GM21786 (cell line): Measurements from ENCODE around the gene DIO3.
"Not testable (repeated sequence)": the region's sequence is repeated elsewhere in the genome, so short reads cannot be mapped to it uniquely, and the experiment has no call there.

Experiments
- ATAC-seq: cut with Tn5 transposase; IDR thresholded peaks from one replicate; pipeline ENCODE4 v1.9.1; 2021; ENCODE audit not compliant: unreplicated experiment

The DIO3 gene

GRCh38 chr14:101557811-101558738 lies 3.2 kb upstream of the DIO3 start:
- ATAC-seq: no peak

GRCh38 chr14:101558739-101559240 lies 2.5 kb upstream of the DIO3 start:
- no peak for ATAC-seq

GRCh38 chr14:101559250-101559623 lies 2.1 kb upstream of the DIO3 start:
- ATAC-seq: no peak

- ATAC-seq: no peak
Measured at GRCh38 chr14:101559624-101560533, 1.4 kb upstream of the DIO3 start.

- no peak for ATAC-seq
Measured at GRCh38 chr14:101560534-101561113, 671 bp upstream of the DIO3 start.

GRCh38 chr14:101561897-101562490 lies 699 bp downstream of the DIO3 start:
- no peak for ATAC-seq

- no peak for ATAC-seq
Measured at GRCh38 chr14:101562659-101563351, 1.5 kb downstream of the DIO3 start.

- ATAC-seq: no peak
Measured at GRCh38 chr14:101563352-101563653, 2.0 kb downstream of the DIO3 start.

GRCh38 chr14:101563654-101564443 lies 2.6 kb downstream of the DIO3 start:
- no peak for ATAC-seq

- no peak for ATAC-seq
Measured at GRCh38 chr14:101564444-101564776, 3.1 kb downstream of the DIO3 start.

- ATAC-seq: no peak
Measured at GRCh38 chr14:101564819-101565698, 3.8 kb downstream of the DIO3 start.

- ATAC-seq: no peak
Measured at GRCh38 chr14:101567252-101567651, 6.0 kb downstream of the DIO3 start.

- no peak for ATAC-seq
Measured at GRCh38 chr14:101571004-101571403, 9.7 kb downstream of the DIO3 start.

- ATAC-seq: not testable (repeated sequence)
Measured at GRCh38 chr14:101572526-101572925, 11.2 kb downstream of the DIO3 start.

- ATAC-seq: no peak
Measured at GRCh38 chr14:101573289-101573688, 12.0 kb downstream of the DIO3 start.

GRCh38 chr14:101575581-101575980 lies 14.3 kb downstream of the DIO3 start:
- no peak for ATAC-seq

- no peak for ATAC-seq
Measured at GRCh38 chr14:101577221-101577909, 16.1 kb downstream of the DIO3 start.

- ATAC-seq: no peak
Measured at GRCh38 chr14:101578489-101578888, 17.2 kb downstream of the DIO3 start.
